Measurements from ENCODE around the gene JAKMIP1.

GRCh38 chr4:6200922-6201362, 593 bp upstream of the JAKMIP1 start:
- TF ChIP-seq YY1 (IDR thresholded peaks at IDR 0.05; ENCODE audit: low read depth), result no peak
- TF ChIP-seq MAX (IDR thresholded peaks at IDR 0.05), result no peak
- TF ChIP-seq RAD21 (IDR thresholded peaks at IDR 0.05; ENCODE audit: low read depth), result no peak
- TF ChIP-seq EP300 (IDR thresholded peaks at IDR 0.05; ENCODE audit: borderline replicate concordance), result no peak
- TF ChIP-seq CEBPB (IDR thresholded peaks at IDR 0.05), result no peak
- TF ChIP-seq REST (IDR thresholded peaks at IDR 0.05; ENCODE audit: low read depth), result no peak
- no peak for TF ChIP-seq TAF1 (IDR thresholded peaks at IDR 0.05; ENCODE audit: low read depth)
